Esophagus (tissue), 2 donors: Measurements from ENCODE around the gene GINS1. TPM values are rescaled to one million over a fixed set of nuclear protein-coding genes. Genes with fewer than 3 reads are reported as not detected.

Experiments
- H3K27ac ChIP-seq, 2 donors: one replicate each; pipeline ENCODE4 v1.5.1; 2013; ENCODE audit warnings: low read depth in 2 of 2, mild to moderate bottlenecking in 2 of 2, inconsistent platforms in 1 of 2, low read length in 1 of 2, moderate library complexity in 1 of 2
- H3K27me3 ChIP-seq, 2 donors: one replicate each; pipeline ENCODE4 v1.6.1; 2013; ENCODE audit warnings: low read length in 2 of 2, control low read depth in 1 of 2, mild to moderate bottlenecking in 1 of 2; ENCODE audit not compliant: insufficient read depth in 2 of 2, control insufficient read depth in 1 of 2
- H3K36me3 ChIP-seq, 2 donors: one replicate each; pipeline ENCODE4 v1.6.1; 2013; ENCODE audit warnings: low read length in 1 of 2; ENCODE audit not compliant: control insufficient read depth in 2 of 2, insufficient read depth in 2 of 2
- H3K4me1 ChIP-seq, 2 donors: one replicate each; pipeline ENCODE4 v1.6.1; 2013; ENCODE audit warnings: low read length in 1 of 2; ENCODE audit not compliant: control insufficient read depth in 2 of 2, insufficient read depth in 2 of 2
- H3K4me3 ChIP-seq, 2 donors: one replicate each; pipeline ENCODE4 v1.5.1; 2013; ENCODE audit warnings: low read length in 2 of 2, mild to moderate bottlenecking in 2 of 2, low read depth in 1 of 2, moderate library complexity in 1 of 2
- H3K9me3 ChIP-seq, 2 donors: one replicate each; pipeline ENCODE4 v1.6.1; 2013; ENCODE audit warnings: mild to moderate bottlenecking in 2 of 2, low read depth in 1 of 2, low read length in 1 of 2, moderate library complexity in 1 of 2; ENCODE audit not compliant: control insufficient read depth in 2 of 2, insufficient read depth in 1 of 2
- WGBS, 2 donors: extraction: QIAGEN DNeasy Blood & Tissue Kit; methylation state at CpG; one replicate each; pipeline ENCODE4 v1.1.7; 2013; 5-methylcytosine and 5-hydroxymethylcytosine counted together
- polyA plus RNA-seq, 2 donors: library from polyadenylated mRNA; stranded (reverse); fragments of 200-250 nt; gene quantifications; one replicate each; pipeline ENCODE4 v1.2.3, GENCODE V29; 2013
- donor health status: healthy with polysubstance abuse.
- donor health status: Bipolar disorder and iron deficiency.

Gene GINS1
- 1 to 10 TPM; 4.1 to 5.9 TPM for polyA plus RNA-seq

DNA sequence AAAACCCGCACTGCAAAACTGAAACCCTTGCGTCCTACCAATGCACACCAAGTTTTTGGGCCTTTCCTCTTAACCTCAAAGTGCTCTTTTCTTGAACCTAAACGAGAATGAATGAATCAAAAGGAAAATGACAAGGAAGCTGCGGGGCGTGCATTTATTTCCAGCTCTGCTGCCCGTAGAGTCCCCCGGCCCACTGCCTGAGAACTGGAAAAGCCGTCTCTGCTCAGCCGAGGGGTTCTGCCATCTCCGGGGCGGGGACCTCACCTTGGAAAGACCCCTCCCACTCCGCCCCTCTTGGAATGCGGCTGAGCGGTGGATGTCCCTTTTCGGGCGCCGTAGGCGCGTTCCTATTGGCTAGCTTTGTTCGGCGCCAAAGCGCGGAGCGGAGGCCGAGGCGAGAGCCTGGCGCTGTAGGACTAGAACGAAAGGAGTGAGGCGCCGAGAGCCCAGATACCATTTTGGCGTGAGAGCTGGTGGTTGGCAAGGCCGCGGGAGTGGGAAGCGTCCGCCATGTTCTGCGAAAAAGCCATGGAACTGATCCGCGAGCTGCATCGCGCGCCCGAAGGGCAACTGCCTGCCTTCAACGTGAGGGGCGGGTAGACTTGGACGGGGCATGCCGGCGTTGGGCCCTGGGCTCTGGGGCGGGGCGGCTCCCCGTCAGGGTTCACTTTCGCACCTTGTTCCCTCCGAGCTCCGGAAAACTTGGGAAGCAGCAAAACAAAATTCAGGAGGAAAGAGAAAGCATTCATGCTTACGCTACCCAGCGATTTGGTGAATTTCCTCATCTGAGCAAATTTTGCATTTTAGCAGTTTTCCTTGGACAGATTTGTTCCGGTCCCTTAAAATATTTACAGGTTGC lies at the start of gene GINS1:
Gene GINS1, plus strand, starts transcription at position 363 of the 859 bp plus-strand sequence. Its CDS starts 148 bp downstream, at position 511.
- Histone ChIP-seq H3K27me3 (no peaks in the 10 kb centered on the region), H3K4me3 (peak within 1 kb of the TSS; percentile 62 to 72), H3K4me1 (peaks cover 0 to 1% of the 10 kb centered on the region in 2 donors), H3K9me3 (peaks cover 2 to 7% of the 10 kb centered on the region in 2 donors), H3K27ac (peak within 1 kb of the TSS; percentile 50 to 62), H3K36me3 (no peaks in the 10 kb centered on the region)
- WGBS, 2 donors, result 1 to 2% methylated on average over 56 of the region's 56 CpGs

DNA sequence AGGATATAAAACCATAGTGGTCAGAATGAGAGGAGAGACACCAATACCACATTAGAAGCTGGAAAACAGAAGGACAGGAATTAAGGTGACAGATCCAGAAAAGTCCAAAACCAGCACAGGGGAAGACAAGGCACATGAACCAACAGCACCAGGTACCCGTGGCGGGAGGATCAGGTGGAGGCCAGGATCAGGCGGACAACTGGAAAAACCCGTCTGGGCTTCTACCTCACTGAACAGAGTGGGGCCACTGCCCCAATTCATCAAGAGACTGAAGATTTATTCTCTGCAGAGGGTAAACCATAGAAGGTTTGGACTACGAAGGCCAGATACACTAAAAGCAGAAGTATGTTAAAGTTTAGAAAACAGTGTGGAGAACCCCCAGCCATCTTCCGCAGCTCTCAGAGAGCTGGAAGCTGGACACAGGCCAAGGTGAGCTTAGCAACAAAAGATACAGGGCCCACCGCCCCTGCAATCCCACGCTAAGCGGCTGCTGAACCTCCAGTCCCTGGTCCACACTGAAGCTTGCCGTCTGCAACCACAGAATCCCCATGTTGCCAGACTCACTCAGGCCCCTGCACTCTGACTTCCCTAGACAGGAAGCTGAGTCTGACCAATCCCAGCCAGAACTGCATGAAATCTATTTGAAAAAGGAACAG lies 46.7 kb upstream of the GINS1 start:
- 66 to 73% methylated on average over 10 of the region's 10 CpGs for WGBS, 2 donors
- Histone ChIP-seq H3K27me3 (no peaks in the 10 kb centered on the region), H3K4me3 (no peak overlapping the region)

DNA sequence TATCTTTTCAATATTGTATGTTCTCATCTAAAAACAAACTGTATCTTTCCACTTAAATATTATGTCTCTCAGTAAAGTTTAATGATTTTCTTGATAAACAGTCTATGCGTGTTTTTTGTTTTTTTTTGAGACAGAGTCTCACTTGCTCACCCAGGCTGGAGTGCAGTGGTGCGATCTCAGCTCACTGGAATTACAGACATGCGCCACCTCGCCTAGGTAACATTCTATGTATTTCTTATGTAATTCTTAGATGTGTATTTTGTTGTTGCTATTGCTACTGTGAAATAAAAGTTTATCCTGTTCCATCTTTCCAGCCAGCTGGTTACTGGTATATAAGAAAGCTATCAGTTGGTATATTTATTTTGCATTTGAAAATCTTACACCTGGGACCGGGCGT lies 46.2 kb upstream of the GINS1 start:
- H3K9me3 ChIP-seq, result no peaks in the 10 kb centered on the region
- no peaks in the 10 kb centered on the region for H3K27me3 ChIP-seq
- H3K27ac ChIP-seq, result no peak overlapping the region
- peaks cover 0 to 2% of the 10 kb centered on the region in 2 donors for H3K4me1 ChIP-seq
- H3K36me3 ChIP-seq, result no peaks in the 10 kb centered on the region
- no peak overlapping the region for H3K4me3 ChIP-seq
- 87 to 94% methylated on average over 6 of the region's 6 CpGs for WGBS, 2 donors

More for the DNA sequence above, 46.7 kb upstream of the GINS1 start:
- no peaks in the 10 kb centered on the region for H3K9me3 ChIP-seq
- no peaks in the 10 kb centered on the region for H3K36me3 ChIP-seq
- peak overlapping the region in 1 of 2 donors; percentile 61 for H3K27ac ChIP-seq
- peaks cover 0 to 5% of the 10 kb centered on the region in 2 donors for H3K4me1 ChIP-seq

- no peak overlapping the region for H3K4me3 ChIP-seq
- no peaks in the 10 kb centered on the region for H3K4me1 ChIP-seq
- 71 to 81% methylated on average over 3 of the region's 3 CpGs for WGBS, 2 donors
- H3K27ac ChIP-seq, result no peak overlapping the region
- no peaks in the 10 kb centered on the region for H3K36me3 ChIP-seq
- H3K27me3 ChIP-seq, result no peaks in the 10 kb centered on the region
- no peaks in the 10 kb centered on the region for H3K9me3 ChIP-seq
Observed at GRCh38 chr20:25364180-25364788, 43.2 kb upstream of the GINS1 start.

- Histone ChIP-seq H3K4me3 (no peak overlapping the region), H3K27ac (no peak overlapping the region)
- WGBS, 2 donors, result 63 to 92% methylated on average over 2 of the region's 2 CpGs
Observed at GRCh38 chr20:25364879-25365699, 42.4 kb upstream of the GINS1 start.

GRCh38 chr20:25368526-25368925 lies 38.9 kb upstream of the GINS1 start:
- no peak overlapping the region for H3K4me3 ChIP-seq
- 98 to 99% methylated on average over 10 of the region's 10 CpGs for WGBS, 2 donors
- no peaks in the 10 kb centered on the region for H3K27me3 ChIP-seq
- no peaks in the 10 kb centered on the region for H3K4me1 ChIP-seq
- no peaks in the 10 kb centered on the region for H3K36me3 ChIP-seq
- no peak overlapping the region for H3K27ac ChIP-seq
- H3K9me3 ChIP-seq, result no peaks in the 10 kb centered on the region

More at GRCh38 chr20:25364879-25365699, 42.4 kb upstream of the GINS1 start:
- H3K4me1 ChIP-seq, result no peaks in the 10 kb centered on the region
- no peaks in the 10 kb centered on the region for H3K9me3 ChIP-seq
- H3K36me3 ChIP-seq, result no peaks in the 10 kb centered on the region
- no peaks in the 10 kb centered on the region for H3K27me3 ChIP-seq

DNA sequence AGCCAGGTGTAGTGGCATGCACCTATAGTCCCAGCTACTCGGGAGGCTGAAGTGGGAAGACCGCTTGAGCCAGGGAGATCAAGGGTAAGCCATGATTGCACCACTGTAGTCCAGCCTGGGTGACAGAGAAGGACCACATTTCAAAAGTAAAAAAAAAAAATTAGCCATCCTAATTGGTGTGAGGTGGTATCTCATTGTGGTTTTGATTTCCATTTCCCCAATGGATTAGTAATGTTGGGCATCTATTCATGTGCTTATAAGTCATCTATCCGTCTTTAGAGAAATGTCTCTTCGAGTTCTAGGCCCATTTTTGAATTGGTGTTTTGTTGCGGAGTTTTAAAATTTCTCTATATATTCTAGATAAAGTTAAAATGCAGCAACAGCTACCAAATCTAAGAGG lies 38.5 kb upstream of the GINS1 start:
- WGBS, 2 donors, result 96 to 98% methylated on average over 5 of the region's 5 CpGs
- Histone ChIP-seq H3K4me1 (no peaks in the 10 kb centered on the region), H3K9me3 (no peaks in the 10 kb centered on the region), H3K27ac (no peak overlapping the region), H3K4me3 (no peak overlapping the region), H3K36me3 (no peaks in the 10 kb centered on the region), H3K27me3 (no peaks in the 10 kb centered on the region)

DNA sequence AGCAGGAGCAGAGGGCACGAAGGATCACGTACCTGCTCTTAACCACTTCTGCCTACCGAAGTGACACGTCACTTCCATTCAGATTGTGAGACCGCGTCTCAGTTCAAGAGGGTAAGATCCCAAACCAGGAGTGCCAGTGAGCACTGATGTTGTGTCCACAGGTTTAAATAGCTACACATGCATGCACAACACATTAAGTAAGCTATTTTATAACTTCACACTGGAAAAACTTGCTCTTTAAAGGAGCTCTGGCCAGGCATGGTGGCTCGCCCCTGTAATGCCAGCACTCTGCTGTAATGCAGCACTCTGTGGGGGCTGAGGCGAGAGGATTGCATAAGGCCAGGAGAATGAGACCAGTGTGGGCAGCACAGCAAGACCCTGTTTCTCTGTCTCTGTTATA lies 37.9 kb upstream of the GINS1 start:
- no peaks in the 10 kb centered on the region for H3K9me3 ChIP-seq
- no peaks in the 10 kb centered on the region for H3K27me3 ChIP-seq
- WGBS, 2 donors, result 89 to 91% methylated on average over 8 of the region's 8 CpGs
- H3K4me3 ChIP-seq, result no peak overlapping the region
- no peaks in the 10 kb centered on the region for H3K4me1 ChIP-seq
- H3K27ac ChIP-seq, result peak overlapping the region in 1 of 2 donors; percentile 3
- no peaks in the 10 kb centered on the region for H3K36me3 ChIP-seq

DNA sequence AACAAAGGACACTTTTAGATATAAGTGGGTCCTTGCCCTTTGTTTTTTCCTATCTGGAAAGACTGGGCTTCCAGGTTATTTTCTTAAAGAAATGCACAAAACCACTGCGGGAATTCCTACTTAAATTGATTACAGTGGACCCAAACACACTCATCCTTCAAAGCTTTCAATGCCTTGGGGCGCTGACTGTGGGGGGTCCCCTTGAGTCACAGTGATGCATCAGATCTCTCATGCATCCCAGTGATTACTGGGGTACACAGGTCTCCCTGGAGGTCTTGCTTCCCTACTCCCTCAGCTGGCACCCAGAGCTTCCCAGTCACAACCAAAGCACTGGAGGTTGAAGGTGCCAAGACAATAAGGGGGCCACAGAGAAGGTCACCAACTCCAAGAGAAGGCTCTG lies 37.5 kb upstream of the GINS1 start:
- Histone ChIP-seq H3K4me3 (no peak overlapping the region), H3K36me3 (no peaks in the 10 kb centered on the region), H3K27ac (no peak overlapping the region), H3K27me3 (no peaks in the 10 kb centered on the region), H3K9me3 (no peaks in the 10 kb centered on the region), H3K4me1 (no peaks in the 10 kb centered on the region)
- 92 to 97% methylated on average over 2 of the region's 2 CpGs for WGBS, 2 donors
